GM18873 (cell line): ENCODE data around the gene IRF2BP2.

Experiments
- ATAC-seq: cut with Tn5 transposase; IDR thresholded peaks from one replicate; pipeline ENCODE4 v1.9.1; 2021; ENCODE audit warnings: mild to moderate bottlenecking, moderate library complexity, moderate number of reproducible peaks; ENCODE audit not compliant: unreplicated experiment, low FRiP score

Gene IRF2BP2

GRCh38 chr1:234559902-234560676 lies 49.9 kb downstream of the IRF2BP2 start:
- no peak for ATAC-seq

DNA sequence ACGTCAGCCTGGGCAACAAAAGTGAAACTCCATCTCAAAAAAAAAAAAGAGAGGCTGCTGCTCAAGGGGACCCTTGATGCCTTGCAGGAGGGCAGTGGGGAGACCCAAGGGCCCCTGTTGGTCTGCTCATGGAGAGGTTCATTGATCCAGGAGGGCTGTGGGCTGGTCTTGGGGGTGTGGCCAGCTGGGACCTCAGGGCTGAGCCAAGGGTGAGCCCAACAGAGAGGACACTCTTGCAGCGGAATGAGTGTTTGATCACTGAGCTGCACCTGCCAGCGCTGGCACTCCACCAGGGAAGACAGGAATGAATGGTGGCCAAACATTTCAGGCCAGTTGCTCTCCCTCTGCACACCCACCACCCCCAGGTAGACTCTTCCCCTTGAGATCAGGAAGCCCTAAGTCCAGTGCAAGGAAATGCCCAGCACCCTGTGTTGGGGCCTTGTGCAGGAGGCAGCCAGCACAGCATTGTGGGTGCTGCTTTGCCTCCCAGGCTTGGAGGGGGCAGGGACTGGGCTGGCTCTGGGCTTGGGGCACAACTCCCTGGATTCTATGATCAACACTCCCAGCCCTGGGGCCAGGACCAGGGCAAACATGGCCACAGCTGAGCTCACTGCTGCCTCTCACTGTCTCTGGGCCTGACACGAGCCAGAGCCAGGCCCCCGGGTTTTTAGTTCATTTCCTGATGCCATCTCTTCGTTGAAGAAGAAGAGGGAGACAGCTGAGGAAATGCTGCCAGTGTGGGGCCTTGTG lies 50.7 kb downstream of the IRF2BP2 start:
- no peak for ATAC-seq

GRCh38 chr1:234558330-234558836 lies 51.6 kb downstream of the IRF2BP2 start:
- no peak for ATAC-seq

DNA sequence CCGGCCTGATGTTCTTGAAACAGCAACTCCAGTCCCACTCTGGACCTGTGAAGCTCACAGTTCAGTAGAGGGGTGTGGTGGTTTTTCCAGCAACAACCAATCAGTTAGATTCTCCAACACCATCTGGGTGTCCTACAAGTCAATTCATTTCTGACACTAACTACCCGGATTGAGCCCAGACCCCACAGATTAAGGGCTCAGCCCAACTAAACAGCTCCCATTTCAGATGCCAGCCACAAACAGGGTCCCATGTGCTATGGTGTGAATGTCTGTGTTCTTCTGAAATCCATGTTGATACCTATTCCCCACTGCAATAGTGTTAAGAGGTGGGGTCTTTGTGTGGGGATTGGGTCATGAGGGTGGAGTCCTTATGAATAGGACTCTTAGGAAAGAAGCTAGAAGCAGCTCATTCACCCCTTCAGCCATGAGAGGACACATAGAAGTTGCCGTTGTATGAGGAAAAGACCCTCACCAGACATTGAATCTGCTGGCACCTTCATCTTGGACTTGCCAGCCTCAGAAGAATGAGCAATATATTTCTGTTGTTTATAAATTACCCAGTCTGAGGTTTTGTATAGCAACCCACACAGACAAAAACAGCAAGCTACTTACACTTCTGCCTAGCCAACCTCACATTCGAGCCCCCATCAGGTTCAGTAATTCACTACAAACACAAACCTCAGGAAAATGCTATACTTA lies 53.6 kb downstream of the IRF2BP2 start:
- ATAC-seq: no peak

DNA sequence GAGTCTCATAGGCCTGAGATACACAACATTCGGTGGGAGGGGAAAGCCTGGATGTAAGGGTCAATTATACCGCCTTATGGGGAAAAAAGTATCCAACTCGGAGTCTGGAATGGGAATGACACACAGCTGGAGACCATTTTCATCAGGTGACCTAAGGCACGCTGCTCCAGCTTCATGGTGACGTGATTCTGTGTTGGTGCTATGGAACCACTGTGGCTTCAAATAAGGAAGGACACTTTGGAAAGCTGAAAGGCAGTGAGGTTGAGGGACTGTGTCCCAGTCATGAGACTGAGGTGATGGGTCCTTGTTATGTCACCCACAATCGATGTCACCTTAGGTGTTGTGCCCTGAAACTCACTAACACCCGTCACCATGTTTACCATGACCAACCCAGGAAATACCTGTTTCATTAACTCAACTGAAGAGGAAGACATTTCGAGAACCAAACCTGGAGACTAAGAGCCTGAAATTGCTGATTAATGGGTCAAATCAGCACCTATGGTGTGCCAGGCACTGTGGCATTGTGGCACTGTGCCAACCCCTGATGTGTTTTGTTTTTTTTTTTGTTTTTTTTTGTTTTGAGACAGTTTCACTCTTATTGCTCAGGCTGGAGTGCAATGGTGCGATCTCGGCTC lies 54.5 kb downstream of the IRF2BP2 start:
- ATAC-seq: no peak

DNA sequence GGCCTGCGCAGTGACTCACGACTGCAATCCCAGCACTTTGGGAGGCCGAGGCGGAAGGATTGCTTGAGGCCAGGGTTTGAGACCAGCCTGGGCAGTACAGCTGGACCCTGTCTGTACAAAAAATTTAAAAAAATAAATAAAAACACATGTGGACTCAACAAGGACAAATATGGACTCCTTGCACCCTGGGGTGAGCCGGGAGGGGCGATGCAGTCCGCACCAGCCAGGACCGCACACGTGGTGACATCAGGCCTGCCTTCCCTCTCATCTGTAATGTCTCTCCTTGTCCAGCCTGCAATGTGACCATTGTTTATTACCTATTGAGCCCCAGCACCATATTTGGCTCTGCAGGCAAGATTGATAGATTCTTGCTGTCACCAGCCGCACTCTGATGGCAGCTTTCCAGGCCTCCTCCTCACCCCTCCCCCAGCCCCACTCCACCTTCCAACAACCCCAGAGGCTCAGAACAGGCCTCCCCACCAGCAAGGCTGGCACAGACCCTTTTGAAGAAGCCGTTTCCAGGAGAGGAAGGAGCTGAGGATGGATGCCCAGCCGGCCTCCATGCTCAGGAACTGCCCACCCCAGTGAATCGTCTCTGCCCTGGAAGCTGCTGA lies 55.2 kb downstream of the IRF2BP2 start:
- ATAC-seq: no peak
